GM21723 (cell line): ENCODE data around the gene THSD7A.

Experiments
- ATAC-seq: cut with Tn5 transposase; IDR thresholded peaks from one replicate; pipeline ENCODE4 v1.9.1; 2021; ENCODE audit warnings: mild to moderate bottlenecking, moderate library complexity; ENCODE audit not compliant: unreplicated experiment

The THSD7A gene

DNA sequence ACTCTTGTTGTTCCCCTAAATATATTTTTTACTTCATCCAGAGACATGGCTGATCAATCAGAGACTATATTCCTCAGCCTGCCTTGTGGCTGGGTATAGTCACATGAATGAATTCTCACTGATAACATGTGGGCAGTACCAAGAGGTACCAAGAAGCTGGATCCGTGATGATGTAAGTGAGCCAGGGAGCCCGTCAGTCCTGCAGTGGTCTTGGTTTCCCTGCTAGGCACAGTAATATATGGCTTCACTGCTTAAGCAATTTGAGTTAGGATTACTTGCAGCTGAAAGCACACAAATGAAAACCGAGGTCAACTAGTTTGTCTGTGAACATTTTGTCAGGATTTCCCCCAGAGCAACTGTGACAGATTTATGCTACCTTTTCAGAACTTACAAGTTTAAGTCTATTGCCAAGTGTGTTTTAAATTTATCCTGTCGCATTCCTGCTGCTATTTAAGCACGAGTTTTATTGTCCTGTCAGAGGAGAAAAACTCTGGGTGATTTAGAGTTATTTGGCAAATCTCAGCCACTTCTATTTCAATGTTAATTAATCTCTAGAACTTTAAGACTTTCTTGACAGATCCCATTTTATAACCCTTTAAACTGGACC, 476.5 kb downstream of the THSD7A start:
- ATAC-seq: no peak

DNA sequence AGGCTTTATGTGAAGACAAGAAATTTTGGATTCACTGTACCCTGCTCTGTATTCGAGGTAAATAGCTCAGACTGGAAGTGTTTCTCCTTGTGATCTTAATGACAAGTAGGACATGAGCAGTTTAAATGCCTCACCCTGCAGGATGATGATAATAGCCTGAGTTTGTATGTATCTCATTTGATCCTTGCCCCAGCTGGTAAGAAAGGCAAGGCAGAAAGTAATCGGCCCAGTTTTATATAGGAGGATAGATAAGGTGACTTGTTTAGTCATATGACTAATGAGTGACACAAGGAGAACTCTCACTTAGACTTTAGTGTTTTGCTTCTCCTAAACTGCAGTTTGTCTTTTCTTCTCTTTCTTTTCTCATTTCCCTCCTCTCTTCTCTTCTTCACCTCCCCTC, 485.7 kb downstream of the THSD7A start:
- ATAC-seq: no peak

DNA sequence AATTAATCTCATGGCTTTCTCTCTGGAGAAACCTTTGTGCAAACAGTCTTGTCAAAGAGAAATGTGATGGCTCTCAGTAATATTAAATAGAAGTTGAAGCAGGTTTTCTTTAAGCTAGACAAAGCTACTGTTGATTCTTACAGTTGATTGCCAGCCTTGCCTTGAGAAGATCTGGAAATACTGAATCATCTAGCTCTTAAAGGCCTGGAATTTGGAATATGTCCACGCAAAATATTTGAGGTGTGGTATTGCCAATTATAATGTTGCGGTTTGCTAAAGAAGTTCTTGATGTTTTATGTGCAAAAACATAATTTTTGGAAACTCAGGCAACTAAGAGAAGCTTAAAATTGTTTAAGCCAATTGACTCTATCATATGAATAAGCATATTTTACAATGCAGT, 486.4 kb downstream of the THSD7A start:
- no peak for ATAC-seq

DNA sequence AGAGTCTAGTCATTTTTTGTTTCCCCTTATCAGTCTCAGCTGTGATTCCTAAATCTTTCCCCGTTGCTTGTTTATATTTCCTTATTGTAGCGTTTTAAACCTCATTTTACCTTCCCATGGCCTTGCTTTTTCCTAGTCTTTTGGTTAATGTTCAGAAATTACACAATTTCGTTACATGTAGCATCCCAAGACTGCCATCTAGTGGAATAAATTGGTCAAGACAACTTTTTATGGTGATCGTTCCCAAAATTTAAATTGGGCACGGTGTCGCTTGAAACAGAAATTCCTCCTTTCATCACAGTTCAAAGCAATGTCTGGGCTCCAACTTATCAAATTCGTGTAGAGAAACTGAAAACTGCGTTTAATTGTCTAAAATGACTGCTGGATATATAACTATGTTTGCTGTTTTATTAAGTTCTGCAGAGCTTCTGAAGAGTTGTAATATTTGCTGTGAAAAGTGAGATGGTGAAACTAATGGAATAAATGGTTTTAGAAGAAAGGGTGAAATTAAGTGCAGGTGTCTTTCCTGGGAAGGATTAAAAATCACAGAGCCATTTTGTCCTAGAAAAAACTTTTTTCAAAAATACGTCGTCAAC, 488.1 kb downstream of the THSD7A start:
- peak; percentile 50 for ATAC-seq

DNA sequence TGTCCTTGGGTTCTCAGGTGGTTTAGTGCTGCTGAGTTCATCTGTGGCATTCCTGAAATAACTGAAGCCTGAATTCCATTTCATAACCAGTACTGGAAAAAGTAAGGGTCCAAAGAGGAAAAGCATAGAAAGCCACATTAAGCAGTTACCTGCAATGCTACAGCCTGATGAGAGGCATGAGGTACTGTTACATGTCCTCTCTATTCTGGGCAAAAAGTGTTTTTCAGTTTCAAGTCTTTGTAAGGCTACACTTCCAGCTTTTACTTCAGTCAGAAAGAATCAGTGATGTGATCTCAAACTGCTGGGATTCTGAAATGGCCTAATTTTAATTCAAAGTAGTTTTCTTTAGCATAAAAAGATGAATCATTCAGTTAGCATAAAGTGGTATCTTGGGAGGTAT, 488.9 kb downstream of the THSD7A start:
- ATAC-seq: peak; percentile 36

DNA sequence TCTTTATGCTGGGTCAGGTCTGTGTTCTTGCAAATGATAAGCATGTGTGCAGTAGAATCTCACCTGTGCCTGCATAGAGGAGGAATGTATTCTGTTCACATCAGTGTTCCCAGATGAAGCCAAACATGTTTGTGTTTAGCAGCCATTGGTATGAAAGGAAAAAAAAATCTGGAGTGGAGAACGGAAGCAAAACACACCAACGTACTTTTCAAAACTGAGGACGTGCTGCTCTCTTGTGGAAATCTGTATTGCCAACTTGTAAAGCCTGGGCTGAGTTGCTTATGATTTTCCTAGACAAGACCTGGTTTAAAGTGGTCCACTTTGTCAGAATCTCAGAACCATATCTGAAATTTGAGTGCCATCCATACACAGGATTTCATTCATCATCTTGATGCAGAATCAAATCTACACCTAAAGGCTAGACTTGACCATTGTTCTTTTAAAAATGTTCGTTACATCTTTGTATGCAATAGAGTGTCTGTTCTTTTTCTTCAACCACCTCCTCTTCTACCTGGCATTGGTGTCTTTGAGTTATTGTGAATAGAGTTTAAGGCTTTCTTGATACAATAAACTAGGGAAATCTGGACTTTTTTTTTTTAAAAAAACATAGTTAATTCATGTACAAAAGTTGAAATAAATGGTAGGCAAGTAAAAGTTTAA, 490.6 kb downstream of the THSD7A start:
- peak; percentile 69 for ATAC-seq

DNA sequence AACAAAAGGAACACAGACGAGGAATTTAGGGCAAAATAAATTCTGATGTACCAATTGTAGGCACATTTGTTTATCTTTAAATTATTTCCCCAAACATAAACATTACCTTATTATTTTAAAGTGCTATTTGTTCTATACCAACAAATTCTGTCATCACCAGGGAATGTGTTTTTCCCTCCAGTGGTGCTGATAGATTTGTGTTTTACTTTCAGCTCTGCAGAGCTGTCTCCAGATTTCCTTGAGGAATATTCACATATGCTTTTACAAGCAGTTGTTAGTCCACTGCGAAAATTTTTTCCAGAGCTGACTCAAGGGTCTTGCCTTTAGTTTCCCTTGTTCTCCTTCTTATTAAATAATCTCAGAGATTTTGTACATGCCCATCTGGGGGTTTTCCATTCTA, 495.6 kb downstream of the THSD7A start:
- ATAC-seq: no peak

DNA sequence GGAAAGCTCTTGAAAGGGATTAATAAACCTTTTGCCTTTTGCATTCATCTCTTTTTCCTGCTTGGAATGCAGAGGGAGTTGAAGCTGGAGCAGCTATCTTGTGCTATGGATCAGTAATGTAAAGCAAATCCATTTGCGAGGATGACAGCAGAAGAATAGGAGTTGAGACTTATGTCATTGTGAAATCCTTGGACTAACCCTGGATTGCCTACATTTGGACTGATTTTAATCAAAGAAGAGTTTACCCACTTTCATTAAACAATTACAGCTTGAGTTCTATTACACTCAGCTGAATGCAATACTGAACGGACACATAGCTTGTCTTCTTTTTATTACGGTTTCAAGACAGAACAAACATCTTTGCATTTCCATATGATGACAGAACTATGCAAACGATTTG, 496.1 kb downstream of the THSD7A start:
- no peak for ATAC-seq

DNA sequence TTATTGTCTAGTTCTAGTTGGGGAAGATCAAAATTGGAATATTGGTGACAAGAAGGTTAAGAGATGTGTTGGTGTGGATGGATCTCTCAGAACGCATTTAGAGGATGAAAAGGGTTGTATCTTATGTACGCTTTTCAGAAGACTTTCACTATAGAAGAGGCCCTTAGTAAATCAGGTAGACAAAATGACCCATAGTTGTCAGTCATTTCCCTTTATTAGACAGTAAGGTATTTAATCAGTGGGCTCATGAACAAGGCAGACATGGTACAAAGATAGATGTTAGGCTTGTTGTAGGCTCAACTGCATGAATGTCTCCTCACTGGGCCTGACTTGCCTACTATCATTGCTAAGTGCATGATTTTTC, 499.2 kb downstream of the THSD7A start:
- peak; percentile 43 for ATAC-seq

DNA sequence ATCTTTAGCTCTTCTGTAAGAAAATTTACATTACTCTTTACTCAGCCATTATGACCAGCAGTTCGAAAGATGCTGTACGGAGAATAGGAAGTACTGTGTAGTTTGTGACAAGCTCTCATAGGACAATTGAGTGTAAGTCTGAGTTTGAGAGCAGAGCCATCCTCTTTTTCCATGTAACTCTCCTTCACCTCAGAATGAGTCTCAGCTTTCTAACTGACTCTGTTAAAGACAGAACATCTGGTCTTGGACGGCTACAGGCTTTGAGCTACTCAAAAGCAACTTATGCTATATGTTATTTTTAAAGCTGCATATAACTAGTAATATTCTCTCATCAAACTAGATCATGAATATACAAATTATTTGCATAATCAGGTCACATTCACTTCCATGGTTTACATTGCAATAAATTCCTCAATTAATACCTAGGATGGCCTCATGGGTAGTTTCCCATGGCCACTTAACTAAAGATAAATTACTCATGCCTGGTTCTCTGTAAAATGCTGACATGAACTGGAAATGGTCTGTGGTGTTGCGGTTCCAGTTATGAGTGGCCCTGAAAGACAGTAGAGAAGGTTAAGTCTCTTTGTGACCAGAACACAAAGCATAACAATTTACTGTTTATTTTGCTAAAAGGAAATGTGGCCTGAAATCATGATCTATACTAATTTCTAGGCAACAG, 499.7 kb downstream of the THSD7A start:
- peak; percentile 97 for ATAC-seq

DNA sequence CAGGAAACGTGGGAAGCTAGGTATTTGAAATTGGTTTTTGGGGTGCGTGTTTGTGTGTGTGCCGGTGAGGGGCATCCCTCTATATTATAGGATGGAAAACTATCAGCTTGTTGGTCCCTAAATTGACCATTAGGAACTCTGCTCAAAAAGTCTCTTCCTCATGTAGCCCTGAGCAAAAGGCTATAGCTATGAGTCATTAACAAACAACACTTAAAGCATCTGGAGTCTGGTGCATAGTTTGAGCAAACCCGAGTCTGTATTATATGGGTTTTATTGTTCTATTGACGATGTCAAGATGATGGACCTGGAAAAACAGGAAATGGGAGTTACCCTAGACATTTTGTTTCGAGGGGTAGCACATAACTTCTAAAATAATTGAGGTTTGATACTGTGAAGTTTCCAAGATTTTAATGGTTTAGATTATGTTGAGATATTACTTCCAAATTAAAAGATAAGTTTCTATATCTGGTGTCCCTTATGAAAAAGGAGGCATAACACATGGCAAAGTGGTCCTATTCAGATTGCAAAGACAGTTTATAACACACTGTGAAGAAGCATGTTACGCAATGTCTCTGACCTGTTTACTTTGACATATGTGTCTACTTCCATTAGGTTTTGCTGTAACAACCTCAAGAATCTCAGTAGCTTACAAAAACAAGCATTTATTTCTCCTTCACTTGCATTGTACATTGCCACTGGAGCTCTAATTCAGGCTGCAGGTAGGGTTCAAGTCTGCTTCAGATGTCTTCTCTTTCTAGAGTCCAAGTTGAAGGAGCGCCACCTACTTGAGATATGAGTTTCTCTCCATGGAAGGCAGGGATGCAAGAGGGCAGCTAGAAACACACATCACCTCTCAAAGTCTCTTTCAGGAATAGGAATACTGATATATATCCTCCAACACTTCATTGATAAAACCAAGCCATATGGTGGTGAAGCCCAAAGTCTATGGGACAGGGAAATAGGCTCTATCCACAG, 500.6 kb downstream of the THSD7A start:
- no peak for ATAC-seq

DNA sequence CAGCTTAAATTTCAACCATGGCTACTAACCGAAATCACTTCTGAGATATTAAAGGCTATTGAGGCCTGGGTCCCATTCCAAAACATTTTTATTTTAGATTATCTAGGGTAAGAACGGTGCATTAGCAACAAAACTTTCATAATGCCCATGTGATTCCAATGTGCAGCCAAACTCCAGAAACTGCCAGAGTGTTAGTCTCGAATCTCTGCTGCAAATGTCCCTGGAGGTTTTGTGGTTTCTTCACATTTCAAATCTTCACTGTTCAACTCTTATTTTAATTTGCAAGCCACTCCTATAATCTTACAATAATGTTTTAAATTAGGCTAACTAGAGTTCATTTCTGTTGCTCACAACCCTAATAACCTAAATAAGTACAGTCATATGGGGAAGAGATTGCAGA, 501.3 kb downstream of the THSD7A start:
- ATAC-seq: no peak

DNA sequence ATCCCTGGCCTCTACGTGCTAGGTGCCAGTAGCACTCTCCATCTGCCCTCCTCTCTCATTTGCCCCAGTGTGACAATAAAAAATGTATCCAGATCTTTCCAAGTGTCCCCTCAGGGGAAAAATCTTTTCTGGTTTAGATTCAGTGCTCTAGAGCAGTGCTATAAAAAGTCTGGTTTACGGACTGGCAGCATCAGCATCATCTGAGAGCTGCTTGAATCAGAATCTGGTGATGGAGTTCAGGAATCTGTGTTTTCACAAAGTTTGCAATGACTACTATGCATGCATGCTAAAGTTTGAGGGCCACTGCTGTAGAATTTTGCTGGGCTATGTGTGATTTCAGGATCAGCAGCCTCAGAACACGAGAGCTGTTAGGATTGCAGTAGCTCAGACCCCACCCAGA, 501.8 kb downstream of the THSD7A start:
- ATAC-seq: no peak

DNA sequence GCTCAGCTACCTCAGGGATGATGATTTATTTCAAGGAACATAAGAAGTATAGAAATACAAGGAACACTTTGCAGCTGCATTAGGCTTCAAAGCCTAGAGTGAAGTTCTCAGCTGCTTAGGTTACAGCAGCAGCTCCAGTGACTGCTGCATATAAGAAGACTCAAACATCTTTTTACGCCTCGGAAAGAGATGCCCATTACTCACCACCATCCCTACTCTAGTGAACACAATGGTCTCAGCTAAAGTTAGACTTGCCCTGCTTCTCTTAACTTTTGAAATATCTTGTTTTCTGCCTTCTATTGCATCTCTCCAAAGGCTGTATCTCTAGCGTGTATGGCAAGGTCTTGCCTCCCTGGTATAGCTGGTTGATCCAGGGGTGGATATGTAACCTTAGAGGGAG, 502.4 kb downstream of the THSD7A start:
- ATAC-seq: no peak

DNA sequence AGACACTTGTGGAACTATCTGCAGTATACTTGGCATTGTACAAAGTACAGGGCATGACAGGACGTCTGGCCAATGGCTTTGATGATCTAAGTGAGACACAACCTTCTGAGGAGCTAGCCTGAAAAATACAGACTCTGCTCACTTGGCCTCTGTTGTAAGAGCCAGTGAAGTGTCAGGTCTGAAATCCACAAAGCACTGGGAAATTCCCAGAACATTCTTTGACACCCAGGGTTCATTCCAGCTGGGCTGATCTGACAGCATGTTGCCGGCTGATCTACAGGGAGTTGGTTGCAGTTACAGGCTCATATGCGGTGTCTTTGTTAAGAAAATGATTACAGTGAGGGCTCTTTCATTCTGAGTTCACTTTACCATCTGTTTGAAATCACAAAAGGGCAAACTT, 503.7 kb downstream of the THSD7A start:
- no peak for ATAC-seq

DNA sequence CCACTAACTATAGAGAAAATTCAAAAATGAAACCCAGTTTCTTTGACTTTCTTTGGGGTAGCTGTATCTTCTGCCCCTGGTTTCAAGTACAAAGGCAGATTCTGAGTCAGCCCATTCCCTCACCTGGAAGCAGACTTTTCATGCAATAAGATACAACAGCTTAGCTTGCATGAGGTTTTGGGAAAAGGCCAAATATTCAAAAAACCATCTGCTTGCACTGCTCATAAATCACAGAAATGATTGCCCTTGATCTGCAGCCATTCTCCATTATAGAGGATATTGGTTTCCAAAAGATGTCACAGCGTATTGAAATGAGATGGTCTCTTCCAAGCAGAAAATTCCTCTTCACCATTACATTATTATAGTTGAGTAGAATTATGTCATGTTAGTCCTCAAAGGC, 504.4 kb downstream of the THSD7A start:
- ATAC-seq: no peak
